T-helper 1 cell treated with Interleukin-12 subunit alpha and Interleukin-12 subunit beta and Interleukin-4 antibody, amounts not matched to agents 30 ng/mL and 1 ng/mL, for 36 hours (primary cell): ENCODE measurements around the gene ATF6. TPM values are rescaled to one million over a fixed set of nuclear protein-coding genes. Genes with fewer than 3 reads are reported as not detected.

ENCODE experiments used
- intact Hi-C: fragments of 100-400 bp; cut with micrococcal nuclease; formaldehyde crosslinking; loops from one replicate; pipeline ENCODE4 v1.15.1; 2024
- total RNA-seq: library from RNA; stranded (reverse); gene quantifications from 2 replicates; pipeline ENCODE4 v1.2.3, GENCODE V29; 2022

Gene ATF6
- total RNA-seq, 1 donor from 2014 or later = 21.2 TPM

DNA sequence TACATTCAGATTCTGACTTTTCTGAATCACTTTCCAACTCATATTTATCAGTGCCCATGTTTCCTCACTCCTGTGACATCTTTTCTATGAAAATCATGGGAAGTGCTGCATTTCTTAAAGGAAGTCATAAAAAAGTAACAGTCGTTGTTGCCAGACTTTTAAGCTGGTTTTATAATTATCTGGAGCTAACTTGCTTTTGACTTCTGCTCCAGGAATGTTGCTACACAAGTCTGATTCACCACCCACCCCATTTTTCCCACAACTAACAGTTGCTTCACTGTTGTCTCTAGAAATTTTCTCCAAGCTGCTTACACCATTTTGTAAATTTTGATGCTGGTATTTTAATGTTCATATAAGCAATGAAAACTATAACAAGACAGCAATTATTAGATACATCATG lies 32.6 kb upstream of the ATF6 start:
- intact Hi-C loops = no loop called here

GRCh38 chr1:161735837-161736236 lies 30.3 kb upstream of the ATF6 start:
- intact Hi-C loops = no loop called here

DNA sequence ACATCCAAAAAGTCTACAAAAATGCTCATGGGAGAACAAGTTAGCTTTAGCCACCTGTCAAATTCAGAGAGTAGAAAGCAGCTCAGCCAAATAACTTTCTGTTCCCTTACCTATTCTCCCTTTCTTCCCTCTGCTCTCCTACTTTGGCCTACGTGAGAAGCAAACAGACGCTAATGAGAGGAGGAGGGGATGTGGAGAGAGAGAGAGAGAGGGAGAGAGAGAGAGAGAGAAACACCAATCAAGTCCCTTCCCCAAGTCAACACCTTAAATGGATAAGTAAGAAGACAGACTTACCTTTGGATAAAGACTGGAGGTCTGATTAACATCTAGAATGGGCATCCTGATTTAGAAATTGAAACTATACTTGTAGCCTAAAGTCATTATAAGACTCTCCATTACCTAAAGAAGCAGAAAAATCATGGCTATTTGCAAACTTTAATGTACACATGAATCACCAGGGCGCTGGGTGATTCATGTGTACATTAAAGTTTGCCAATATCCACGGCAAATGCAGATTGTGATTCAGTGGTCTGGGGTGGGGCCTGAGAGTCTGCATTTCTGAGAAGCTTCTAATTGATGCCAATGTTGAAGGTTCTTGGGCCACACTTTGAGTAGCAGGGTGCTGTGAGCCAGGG lies 29.7 kb upstream of the ATF6 start:
- intact Hi-C loops = no loop called here

GRCh38 chr1:161737625-161738024 lies 28.5 kb upstream of the ATF6 start:
- intact Hi-C loops = loop anchor here (1.0 kb wide), 1 partner anchor 10 kb away; no protein-coding TSS in a partner anchor

GRCh38 chr1:161738627-161739287 lies 27.4 kb upstream of the ATF6 start:
- intact Hi-C loops = loop anchor here (1.0 kb wide), 1 partner anchor 11 kb away; no protein-coding TSS in a partner anchor

DNA sequence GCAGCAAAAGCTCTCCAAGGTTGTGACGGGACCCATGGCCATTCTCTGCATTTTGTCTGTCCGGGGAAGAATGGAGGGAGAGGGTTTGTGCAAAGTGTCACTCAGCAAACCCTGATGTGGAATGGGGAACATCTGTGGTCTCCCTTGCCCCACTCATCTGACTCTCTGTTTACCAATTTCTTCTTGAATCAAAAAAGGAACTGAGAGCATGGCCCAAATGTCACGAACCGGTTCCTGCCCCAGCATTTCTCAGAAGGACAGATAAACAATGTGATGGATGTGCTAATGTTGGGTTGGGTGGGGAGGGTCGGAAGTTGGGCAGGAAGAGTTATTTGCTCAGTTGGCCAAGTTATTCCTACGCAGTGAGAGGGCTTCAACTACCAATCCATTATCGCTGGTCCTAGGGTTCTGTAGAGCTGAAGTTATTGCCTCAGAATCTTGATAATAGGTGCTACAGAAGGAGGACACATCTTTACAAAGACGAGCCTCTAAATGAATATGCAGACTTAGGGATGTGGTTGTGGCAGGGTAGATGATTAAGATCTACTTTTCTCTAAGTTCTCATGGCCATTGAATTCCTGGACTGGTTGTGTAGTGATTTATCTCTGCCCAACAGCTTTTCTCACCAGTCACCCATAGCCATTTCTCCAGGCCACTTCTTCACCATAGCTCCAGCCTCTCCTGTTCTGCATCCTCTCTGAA lies 26.1 kb upstream of the ATF6 start:
- intact Hi-C loops = loop anchor here (5.0 to 10.0 kb wide), 2 partner anchors 425 to 513 kb away; partner anchors contain the start of genes SDHC and TOMM40L

GRCh38 chr1:161740921-161741320 lies 25.2 kb upstream of the ATF6 start:
- intact Hi-C loops = loop anchor here (1.0 to 10.0 kb wide), 7 partner anchors 15 to 514 kb away; partner anchors contain the start of genes SDHC and TOMM40L

DNA sequence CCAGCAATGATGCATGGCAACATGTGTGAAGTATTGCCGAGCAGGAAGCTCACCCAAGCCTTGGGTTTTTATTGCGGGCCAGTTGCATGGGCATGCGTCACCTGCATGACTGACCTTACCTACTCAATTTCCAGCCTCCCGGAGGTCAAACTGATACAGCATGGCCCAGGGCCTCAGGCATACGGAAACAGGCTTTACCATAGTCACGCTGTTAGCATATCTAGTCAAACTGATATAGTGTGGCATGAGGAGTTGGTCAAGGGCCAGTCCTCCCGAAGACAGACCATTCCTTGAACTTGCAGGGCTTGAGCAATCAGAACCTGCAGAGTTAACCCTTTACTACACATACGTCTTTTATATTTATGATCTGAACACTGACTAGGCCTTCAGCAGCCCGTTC lies 22.9 kb upstream of the ATF6 start:
- intact Hi-C loops = loop anchor here (5.0 to 10.0 kb wide), 2 partner anchors 428 to 516 kb away; partner anchors contain the start of genes SDHC and TOMM40L

DNA sequence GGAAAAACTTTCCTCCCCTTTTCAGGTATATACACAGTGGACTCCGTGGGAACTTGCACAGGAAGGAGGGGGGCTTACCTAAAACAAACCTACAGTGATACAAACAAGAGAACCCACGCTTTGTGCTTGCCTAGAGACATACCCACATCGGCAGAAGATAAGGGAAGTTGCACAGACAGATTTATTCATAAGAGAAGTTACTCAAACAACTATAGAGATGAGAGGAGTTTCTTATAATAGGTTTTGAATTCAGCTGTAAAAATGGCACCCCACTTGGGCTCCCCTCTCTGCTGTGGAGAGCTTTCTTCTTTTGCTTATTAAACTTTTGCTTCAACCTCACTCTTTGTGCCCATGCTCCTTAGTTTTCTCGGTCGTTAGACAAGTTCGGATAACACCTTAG lies 18.3 kb upstream of the ATF6 start:
- intact Hi-C loops = loop anchor here (2.0 to 10.0 kb wide), 2 partner anchors 135 to 433 kb away; partner anchors contain the start of gene SDHC

GRCh38 chr1:161749509-161750407 lies 16.4 kb upstream of the ATF6 start, which contains the start of gene DUSP12:
Gene DUSP12, plus strand, starts transcription at chr1:161749786. Its CDS starts 16 bp downstream, at chr1:161749802.
- intact Hi-C loops = loop anchor here (1.0 to 10.0 kb wide), 4 partner anchors 17 to 435 kb away; partner anchors contain the start of genes ATF6 and SDHC

DNA sequence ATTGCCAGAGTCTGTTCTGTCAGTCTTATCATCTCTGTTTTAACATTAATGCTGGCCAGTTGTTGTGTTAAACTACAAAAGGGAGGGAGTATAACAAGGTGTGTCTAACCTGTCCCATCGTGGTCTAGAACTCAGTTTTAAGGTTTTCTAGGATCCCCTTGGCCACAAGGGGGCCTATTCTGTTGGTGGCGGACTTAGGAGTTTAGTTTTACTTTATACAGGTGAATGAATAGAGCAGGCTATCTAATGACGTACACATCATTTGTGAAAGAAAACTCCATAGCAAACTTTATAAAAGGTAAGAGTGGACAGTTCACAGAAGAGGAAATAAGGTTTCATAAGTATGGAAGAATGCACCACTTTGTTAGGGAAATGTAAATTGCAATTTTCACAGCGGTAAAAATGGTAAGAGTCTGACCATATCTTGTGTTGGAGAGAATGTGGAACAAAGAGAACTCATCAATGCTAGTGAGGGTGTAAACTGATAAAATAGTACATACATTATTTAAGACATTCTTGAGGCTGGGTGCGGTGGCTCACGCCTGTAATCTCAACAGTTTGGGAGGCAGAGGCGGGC lies 2.5 kb upstream of the ATF6 start:
- intact Hi-C loops = loop anchor here (1.0 kb wide), 1 partner anchor 274 kb away; no protein-coding TSS in a partner anchor

- intact Hi-C loops = loop anchor here (5.0 kb wide), 3 partner anchors 729 to 1554 kb away; partner anchors contain the start of genes DCAF8, NUF2 and UHMK1
These were observed 2.3 kb downstream of the ATF6 start for GRCh38 chr1:161768461-161768860.

DNA sequence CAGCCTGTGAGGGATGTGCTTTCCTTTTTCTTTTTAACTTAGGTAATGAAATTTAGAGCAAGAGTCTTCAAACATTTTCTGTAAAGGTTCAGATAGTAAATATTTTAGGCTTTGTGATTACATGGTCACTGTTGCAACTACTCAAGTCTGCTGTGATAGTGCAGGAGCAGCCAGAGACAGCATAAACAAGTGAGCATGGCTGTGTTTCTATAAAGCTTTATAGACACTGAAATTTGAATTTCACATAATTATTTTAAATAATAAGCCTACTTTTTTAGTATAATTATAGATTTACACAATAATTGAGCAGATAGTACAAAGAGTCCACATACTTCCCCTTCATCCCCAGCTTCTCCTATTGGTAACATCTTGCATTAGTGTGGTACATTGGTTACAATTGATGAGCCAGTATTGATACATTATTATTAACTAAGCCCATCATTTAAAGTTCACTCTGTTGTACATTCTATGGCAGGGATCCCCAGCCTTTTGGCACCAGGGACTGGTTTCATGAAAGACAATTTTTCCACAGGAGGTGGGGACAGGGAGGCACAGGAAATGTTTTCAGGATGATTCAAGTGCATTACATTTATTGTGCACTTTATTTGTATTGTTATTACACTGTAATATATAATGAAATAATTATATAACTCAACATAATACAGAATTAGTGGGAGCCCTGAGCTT lies 3.0 kb downstream of the ATF6 start:
- intact Hi-C loops = loop anchor here (5.0 kb wide), 3 partner anchors 728 to 1553 kb away; partner anchors contain the start of genes DCAF8, NUF2 and UHMK1

GRCh38 chr1:161769673-161770045 lies 3.5 kb downstream of the ATF6 start:
- intact Hi-C loops = loop anchor here (5.0 kb wide), 3 partner anchors 728 to 1553 kb away; partner anchors contain the start of genes DCAF8, NUF2 and UHMK1

GRCh38 chr1:161770250-161770649 lies 4.1 kb downstream of the ATF6 start:
- intact Hi-C loops = no loop called here

- intact Hi-C loops = no loop called here
These were observed 5.0 kb downstream of the ATF6 start for GRCh38 chr1:161771161-161771560.

- intact Hi-C loops = no loop called here
These were observed 5.9 kb downstream of the ATF6 start for GRCh38 chr1:161771973-161772372.

DNA sequence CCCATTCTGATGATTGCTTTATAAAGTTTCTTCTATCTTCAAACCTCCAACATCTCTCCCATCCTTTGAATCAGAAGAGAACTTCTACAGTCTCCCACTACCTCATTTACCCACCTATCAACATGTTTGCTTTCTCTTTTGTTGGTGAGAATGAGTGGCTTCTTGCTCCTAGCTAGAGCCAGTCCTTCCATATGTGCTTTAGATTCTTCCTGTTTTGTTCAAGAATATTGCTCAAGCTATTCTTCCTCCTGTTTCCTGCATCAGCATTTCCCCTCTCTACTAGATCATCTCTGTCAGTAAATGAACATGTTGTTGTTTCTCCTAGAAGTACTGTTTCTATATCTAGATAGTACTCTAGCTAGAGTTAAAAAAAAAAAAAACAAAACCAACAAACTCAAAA lies 6.3 kb downstream of the ATF6 start:
- intact Hi-C loops = no loop called here

DNA sequence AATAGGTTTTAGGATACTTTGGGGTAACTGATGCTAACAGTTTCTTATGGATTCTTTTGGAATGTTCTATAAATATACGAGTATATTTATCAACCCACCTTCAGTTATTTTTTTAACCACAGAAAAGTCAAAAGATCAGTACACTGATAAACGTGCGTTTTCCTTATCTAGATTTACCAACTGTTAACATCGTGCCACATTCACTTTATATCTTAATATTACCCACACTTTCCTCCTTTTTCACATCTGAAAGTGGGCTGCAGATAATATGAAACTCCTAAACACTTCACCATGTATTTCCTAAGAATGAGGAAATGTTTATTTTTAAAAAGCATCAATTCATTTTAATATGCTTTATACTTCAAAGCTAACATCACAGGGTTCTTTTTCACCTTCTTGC lies 7.7 kb downstream of the ATF6 start:
- intact Hi-C loops = no loop called here
